HG03066 (cell line): ENCODE results near the gene SSX5.
"Not testable (repeated sequence)": the region's sequence is repeated elsewhere in the genome, so short reads cannot be mapped to it uniquely, and the experiment has no call there.

Source experiments
- ATAC-seq: cut with Tn5 transposase; IDR thresholded peaks from one replicate; pipeline ENCODE4 v1.9.1; 2021; ENCODE audit warnings: low read depth; ENCODE audit not compliant: unreplicated experiment

Gene SSX5

GRCh38 chrX:48196745-48197201 lies at the start of gene SSX5:
SSX5 (minus strand) TSS chrX:48196795; CDS start chrX:48195358, 1,437 bp downstream.
- ATAC-seq, result no peak

GRCh38 chrX:48224196-48224595 lies 27.6 kb upstream of the SSX5 start:
- not testable (repeated sequence) for ATAC-seq

- not testable (repeated sequence) for ATAC-seq
Observed at GRCh38 chrX:48214341-48214740, 17.7 kb upstream of the SSX5 start.

- not testable (repeated sequence) for ATAC-seq
Observed at GRCh38 chrX:48190024-48190423, 6.6 kb downstream of the SSX5 start.

GRCh38 chrX:48181882-48182281 lies 14.7 kb downstream of the SSX5 start:
- ATAC-seq, result not testable (repeated sequence)

GRCh38 chrX:48180811-48181210 lies 15.8 kb downstream of the SSX5 start:
- no peak for ATAC-seq

- ATAC-seq, result no peak
Observed at GRCh38 chrX:48179691-48180090, 16.9 kb downstream of the SSX5 start.

- ATAC-seq, result not testable (repeated sequence)
Observed at GRCh38 chrX:48166322-48166721, 30.3 kb downstream of the SSX5 start.

GRCh38 chrX:48165241-48165640 lies 31.4 kb downstream of the SSX5 start:
- ATAC-seq, result no peak

- ATAC-seq, result no peak
Observed at GRCh38 chrX:48156014-48156413, 40.6 kb downstream of the SSX5 start.

GRCh38 chrX:48154796-48155195 lies 41.8 kb downstream of the SSX5 start:
- no peak for ATAC-seq

- ATAC-seq, result no peak
Observed at GRCh38 chrX:48153769-48154168, 42.8 kb downstream of the SSX5 start.

GRCh38 chrX:48142697-48143096 lies 53.9 kb downstream of the SSX5 start:
- ATAC-seq, result not testable (repeated sequence)

GRCh38 chrX:48141810-48142508 lies 54.6 kb downstream of the SSX5 start:
- not testable (repeated sequence) for ATAC-seq

- ATAC-seq, result not testable (repeated sequence)
Observed at GRCh38 chrX:48139076-48139475, 57.5 kb downstream of the SSX5 start.
